ENCODE results near the gene CPE. TPM values are rescaled to one million over a fixed set of nuclear protein-coding genes. Genes with fewer than 3 reads are reported as not detected.

The CPE gene
- total and polyA plus RNA-seq, 2 experiments from 2014 or later, result 53.9 to 77.9 TPM

DNA sequence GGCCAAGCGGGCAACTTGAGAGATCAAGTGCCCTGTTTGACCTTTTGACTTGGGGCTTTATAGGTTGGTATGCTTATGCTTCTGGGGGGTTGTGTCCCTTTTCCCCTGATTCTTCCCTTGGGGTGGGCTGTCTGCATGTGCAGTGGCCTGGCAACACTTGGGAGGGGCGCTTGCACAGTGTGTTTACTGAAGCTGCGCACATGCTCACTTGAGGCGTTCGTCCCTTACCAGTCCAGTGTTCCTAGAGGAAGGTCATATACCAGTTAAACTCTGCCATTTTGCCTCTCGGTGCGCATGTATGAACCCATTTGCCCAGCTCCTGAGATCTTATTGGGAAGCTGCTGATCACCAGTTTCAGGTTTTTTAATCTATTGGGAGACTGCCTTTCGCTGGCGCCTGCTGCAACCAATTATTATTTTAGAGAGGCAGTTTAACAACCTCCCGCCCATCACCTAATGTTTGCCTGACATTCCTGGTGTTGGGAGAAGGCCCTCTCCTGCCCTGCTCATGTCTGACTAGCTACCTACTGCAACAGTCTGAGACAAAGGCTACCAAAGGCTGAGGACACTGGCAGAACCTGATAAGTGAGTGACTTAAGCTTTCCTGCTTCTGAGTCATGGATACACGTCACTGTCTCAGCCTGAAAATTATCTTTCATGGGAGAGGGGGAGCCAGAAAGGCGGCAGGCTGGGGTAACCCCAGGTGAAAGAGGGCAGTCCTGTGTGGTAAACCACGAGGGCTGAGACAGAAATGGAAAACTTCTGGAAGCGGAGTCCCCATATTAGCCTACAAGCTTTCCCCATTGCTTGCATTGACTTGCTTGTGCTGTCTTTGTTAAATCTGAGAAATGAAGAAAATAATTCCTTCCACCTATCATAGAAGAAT, 97.6 kb downstream of the CPE start:
- Histone ChIP-seq H2AFZ (no peak overlapping the region), H3K9me2 (ENCODE audit: insufficient read depth) (no peaks in the 10 kb centered on the region), H3K79me2 (ENCODE audit: insufficient read depth) (no peaks in the 10 kb centered on the region), H3K27me3 (replicated peaks; ENCODE audit: insufficient read depth) (no peaks in the 10 kb centered on the region), H3K9me3 (ENCODE audit: low read depth) (no peaks in the 10 kb centered on the region), H3K4me2 (ENCODE audit: unreplicated experiment) (no peak overlapping the region), H3F3A (ENCODE audit: insufficient read depth) (no peaks in the 10 kb centered on the region), H3K4me1 (ENCODE audit: insufficient read depth) (peaks cover 8% of the 10 kb centered on the region; the same call in 1 of the 2 replicates), H4K20me1 (ENCODE audit: insufficient read depth) (no peaks in the 10 kb centered on the region), H3K27ac (no peak overlapping the region), H3K9ac (no peak overlapping the region), H3K36me3 (ENCODE audit: low read depth) (no peaks in the 10 kb centered on the region), H3K4me3 (no peak overlapping the region)
- in situ Hi-C loops (cut with MboI), result no loop called here
- peak; percentile 49 for DNase-seq
- 77 to 82% methylated on average over 14 of the region's 14 CpGs for WGBS, 2 experiments (ENCODE audit: low coverage in 1 of 2, low lambda C conversion rate in 2 of 2, missing lambda C conversion rate in 2 of 2)
- TF ChIP-seq EZH2 (IDR thresholded peaks at IDR 0.05; ENCODE audit: insufficient read depth, poor library complexity, severe bottlenecking), result no peak
- no peak for TF ChIP-seq EZH2phosphoT487 (IDR thresholded peaks at IDR 0.05; ENCODE audit: insufficient read depth, low read depth)

DNA sequence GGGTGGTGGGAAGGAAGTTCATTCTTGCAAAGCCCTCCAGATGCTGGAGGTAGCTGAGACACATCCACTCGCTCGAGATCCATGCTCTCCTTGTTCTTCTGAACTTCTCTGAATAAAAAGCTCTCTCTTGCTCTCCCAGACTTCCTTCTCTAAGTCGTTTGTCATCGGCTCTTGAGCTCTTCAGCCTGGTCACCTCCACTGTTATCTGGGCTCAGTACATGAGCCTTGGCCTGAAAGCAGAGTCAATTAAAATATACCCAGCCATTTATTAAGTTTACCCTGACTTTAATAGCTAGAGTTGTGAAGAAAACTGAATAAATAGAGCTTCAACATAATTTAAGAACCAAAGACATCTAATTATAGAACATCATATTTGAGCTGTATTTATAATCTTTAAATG, 99.0 kb downstream of the CPE start:
- H3F3A ChIP-seq (ENCODE audit: insufficient read depth), result no peaks in the 10 kb centered on the region
- no peaks in the 10 kb centered on the region for H3K9me2 ChIP-seq (ENCODE audit: insufficient read depth)
- H2AFZ ChIP-seq, result no peak overlapping the region
- no peaks in the 10 kb centered on the region for H3K36me3 ChIP-seq (ENCODE audit: low read depth)
- H3K27ac ChIP-seq, result no peak overlapping the region
- H3K4me1 ChIP-seq (ENCODE audit: insufficient read depth), result peaks cover 8% of the 10 kb centered on the region; the same call in 1 of the 2 replicates
- H3K4me2 ChIP-seq (ENCODE audit: unreplicated experiment), result no peak overlapping the region
- in situ Hi-C loops (cut with MboI), result no loop called here
- H3K9ac ChIP-seq, result no peak overlapping the region
- no peak for DNase-seq
- H3K9me3 ChIP-seq (ENCODE audit: low read depth), result no peaks in the 10 kb centered on the region
- TF ChIP-seq EZH2phosphoT487 (IDR thresholded peaks at IDR 0.05; ENCODE audit: insufficient read depth, low read depth) (no peak), EZH2 (IDR thresholded peaks at IDR 0.05; ENCODE audit: insufficient read depth, poor library complexity, severe bottlenecking) (no peak)
- no peaks in the 10 kb centered on the region for H4K20me1 ChIP-seq (ENCODE audit: insufficient read depth)
- no peaks in the 10 kb centered on the region for H3K79me2 ChIP-seq (ENCODE audit: insufficient read depth)
- H3K27me3 ChIP-seq (replicated peaks; ENCODE audit: insufficient read depth), result no peaks in the 10 kb centered on the region
- WGBS, 2 experiments (ENCODE audit: low coverage in 1 of 2, low lambda C conversion rate in 2 of 2, missing lambda C conversion rate in 2 of 2), result 79 to 84% methylated on average over 4 of the region's 4 CpGs
- H3K4me3 ChIP-seq, result no peak overlapping the region

DNA sequence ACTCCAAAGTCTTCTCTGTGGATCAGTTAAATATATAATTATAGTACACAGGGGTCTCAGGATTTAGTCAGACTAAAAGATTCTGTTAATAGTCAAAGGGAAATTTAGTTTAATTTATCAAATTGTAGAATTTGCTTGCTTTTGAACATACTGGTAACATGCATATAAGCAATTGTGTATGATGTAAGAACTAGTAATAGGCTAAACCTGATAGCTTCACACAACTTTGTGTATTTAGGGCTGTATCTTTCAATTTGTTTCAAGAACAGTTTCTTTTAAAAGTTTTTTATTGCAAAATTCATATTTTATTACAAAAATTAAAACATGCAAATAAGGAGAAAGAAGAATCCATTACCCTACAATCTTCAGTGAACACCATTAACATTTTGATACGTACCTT, 99.5 kb downstream of the CPE start:
- Histone ChIP-seq H3K27ac (no peak overlapping the region), H3K4me1 (ENCODE audit: insufficient read depth) (peaks cover 8% of the 10 kb centered on the region; the same call in 1 of the 2 replicates), H3K27me3 (replicated peaks; ENCODE audit: insufficient read depth) (no peaks in the 10 kb centered on the region), H2AFZ (no peak overlapping the region), H3K9me3 (ENCODE audit: low read depth) (no peaks in the 10 kb centered on the region), H3K79me2 (ENCODE audit: insufficient read depth) (no peaks in the 10 kb centered on the region), H3K36me3 (ENCODE audit: low read depth) (no peaks in the 10 kb centered on the region), H4K20me1 (ENCODE audit: insufficient read depth) (no peaks in the 10 kb centered on the region), H3K4me3 (no peak overlapping the region), H3F3A (ENCODE audit: insufficient read depth) (no peaks in the 10 kb centered on the region), H3K9me2 (ENCODE audit: insufficient read depth) (no peaks in the 10 kb centered on the region), H3K4me2 (ENCODE audit: unreplicated experiment) (no peak overlapping the region), H3K9ac (no peak overlapping the region)
- WGBS, 2 experiments (ENCODE audit: low coverage in 1 of 2, low lambda C conversion rate in 2 of 2, missing lambda C conversion rate in 2 of 2), result 73 to 97% methylated on average over 1 of the region's 1 CpG
- TF ChIP-seq EZH2 (IDR thresholded peaks at IDR 0.05; ENCODE audit: insufficient read depth, poor library complexity, severe bottlenecking), result no peak
- no peak for TF ChIP-seq EZH2phosphoT487 (IDR thresholded peaks at IDR 0.05; ENCODE audit: insufficient read depth, low read depth)
- no peak for DNase-seq
- in situ Hi-C loops (cut with MboI), result no loop called here

DNA sequence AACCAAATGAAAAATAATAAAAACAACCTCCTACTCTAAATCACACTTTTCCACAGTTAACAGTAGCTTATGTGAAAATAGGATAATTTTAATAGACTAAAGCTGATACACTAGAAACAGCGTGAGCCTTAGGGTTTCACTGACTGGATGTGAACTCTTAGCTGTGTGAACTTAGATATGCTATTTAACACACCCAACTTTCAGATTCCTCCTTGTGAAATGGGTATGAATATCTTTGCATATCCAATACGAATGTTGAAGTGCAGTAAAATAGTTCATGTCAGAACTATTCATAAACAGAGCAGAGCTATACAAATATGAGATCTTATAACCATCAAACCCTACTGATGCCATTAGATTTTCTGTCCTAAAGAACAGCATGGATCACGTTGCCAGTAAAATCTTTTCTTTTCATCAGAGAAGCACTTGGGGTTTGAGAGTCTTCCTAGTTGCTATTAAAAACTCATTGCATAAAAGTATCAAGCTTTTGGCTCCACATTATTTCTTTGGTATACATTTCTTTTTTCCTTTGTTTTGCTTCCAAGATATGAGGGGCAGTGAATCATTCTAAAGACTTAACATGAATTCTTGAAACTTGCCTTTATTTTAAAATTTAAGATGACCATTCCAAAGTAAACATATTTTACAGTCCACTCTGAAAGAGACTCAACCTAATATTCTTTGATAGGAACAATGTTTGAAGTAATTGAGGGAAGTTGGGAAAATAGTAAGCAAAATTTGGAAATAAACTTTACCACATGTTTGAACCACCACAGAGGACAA, 102.4 kb downstream of the CPE start:
- 72 to 85% methylated on average over 3 of the region's 3 CpGs for WGBS, 2 experiments (ENCODE audit: low coverage in 1 of 2, low lambda C conversion rate in 2 of 2, missing lambda C conversion rate in 2 of 2)
- no peak overlapping the region for H3K4me2 ChIP-seq (ENCODE audit: unreplicated experiment)
- TF ChIP-seq EZH2phosphoT487 (IDR thresholded peaks at IDR 0.05; ENCODE audit: insufficient read depth, low read depth), result no peak
- no peak for TF ChIP-seq EZH2 (IDR thresholded peaks at IDR 0.05; ENCODE audit: insufficient read depth, poor library complexity, severe bottlenecking)
- H3K79me2 ChIP-seq (ENCODE audit: insufficient read depth), result no peaks in the 10 kb centered on the region
- no peaks in the 10 kb centered on the region for H4K20me1 ChIP-seq (ENCODE audit: insufficient read depth)
- DNase-seq, result no peak
- H2AFZ ChIP-seq, result 0 out of 2 replicates have a peak overlapping the region, but pooled peaks have one; percentile 6
- H3K36me3 ChIP-seq (ENCODE audit: low read depth), result no peaks in the 10 kb centered on the region
- no peaks in the 10 kb centered on the region for H3K9me3 ChIP-seq (ENCODE audit: low read depth)
- no peak overlapping the region for H3K27ac ChIP-seq
- in situ Hi-C loops (cut with MboI), result no loop called here
- peaks cover 8% of the 10 kb centered on the region; the same call in 1 of the 2 replicates for H3K4me1 ChIP-seq (ENCODE audit: insufficient read depth)
- no peaks in the 10 kb centered on the region for H3F3A ChIP-seq (ENCODE audit: insufficient read depth)
- H3K4me3 ChIP-seq, result no peak overlapping the region
- H3K9me2 ChIP-seq (ENCODE audit: insufficient read depth), result no peaks in the 10 kb centered on the region
- H3K27me3 ChIP-seq (replicated peaks; ENCODE audit: insufficient read depth), result no peaks in the 10 kb centered on the region
- H3K9ac ChIP-seq, result no peak overlapping the region

Measured in GM23248 (cell line).